Stimulated activated CD4-positive, alpha-beta T cell treated with anti-CD3 and anti-CD28 coated beads, Interleukin-15, amount 100 ng/mL, for 48 hours (primary cell): ENCODE results near the gene ZNF507.
"Not testable (repeated sequence)": the region's sequence is repeated elsewhere in the genome, so short reads cannot be mapped to it uniquely, and the experiment has no call there.

Source experiments
- DNase-seq, 2 donors: peaks; one replicate each; pipeline ENCODE4 v3.0.0-alpha.2; 2020; ENCODE audit warnings: low read depth in 2 of 2

ZNF507 gene

GRCh38 chr19:32415246-32415645 is 69.8 kb downstream of the ZNF507 start:
- DNase-seq: no peak

- no peak for DNase-seq
These were observed 70.3 kb downstream of the ZNF507 start for GRCh38 chr19:32415669-32416068.

GRCh38 chr19:32416749-32417456 is 71.5 kb downstream of the ZNF507 start:
- no peak for DNase-seq

GRCh38 chr19:32418155-32418554 is 72.7 kb downstream of the ZNF507 start:
- DNase-seq: no peak

GRCh38 chr19:32421589-32422361 is 76.4 kb downstream of the ZNF507 start:
- DNase-seq: no peak

- no peak for DNase-seq
These were observed 77.0 kb downstream of the ZNF507 start for GRCh38 chr19:32422435-32422834.

- not testable (repeated sequence) for DNase-seq
These were observed 78.5 kb downstream of the ZNF507 start for GRCh38 chr19:32423944-32424343.

- DNase-seq: no peak
These were observed 82.1 kb downstream of the ZNF507 start for GRCh38 chr19:32427536-32427935.

- DNase-seq: no peak
These were observed 91.3 kb downstream of the ZNF507 start for GRCh38 chr19:32436692-32437091.

GRCh38 chr19:32437096-32437495 is 91.7 kb downstream of the ZNF507 start:
- DNase-seq: no peak
